A549 (cell line): ENCODE results near the gene PLEKHB1. TPM values are rescaled to one million over a fixed set of nuclear protein-coding genes. Genes with fewer than 3 reads are reported as not detected.

Experiments used
- ATAC-seq, 2 experiments: fragments of 200-7000 bp in 1 of 2; fragments of >200 bp in 1 of 2; cut with Nextera tagmentation in 1 of 2; cut with Tn5 transposase in 1 of 2; 3 replicates each; pipeline versions ENCODE4 v1.8.0 to v1.9.1; 2018 to 2020; ENCODE audit warnings: mild to moderate bottlenecking in 1 of 2, moderate library complexity in 1 of 2
- CTCF ChIA-PET: fragments of 300-600 bp; sonication (Branson Sonifier 250); formaldehyde crosslinking; extraction: SDS; loops from one replicate; lab custom pipeline; 2021; ENCODE audit warnings: antibody characterized with exemption, inconsistent platforms; lab: Yijun Ruan, JAX
- POLR2A ChIA-PET: fragments of 350-600 bp; formaldehyde crosslinking; extraction: SDS; loops from one replicate; lab custom pipeline; 2021; ENCODE audit warnings: antibody characterized with exemption, inconsistent platforms; lab: Yijun Ruan, JAX
- DNase-seq, 2 experiments: peaks; one replicate each; pipeline versions ENCODE4 v3.0.0 to v3.0.0-alpha.2; 2011 to 2016; ENCODE audit warnings: low read depth in 1 of 2, low spot score in 1 of 2
- FAIRE-seq: peaks from 2 replicates; lab custom pipeline; 2011; peaks lifted over from hg19 to GRCh38; lab: Jason Lieb, UNC
- H3K27ac ChIP-seq, 2 experiments: fragments of >200 bp; sonication (Bioruptor Twin); formaldehyde crosslinking; 3 replicates each; pipeline ENCODE4 v1.5.1; 2016 to 2017
- H3K4me1 ChIP-seq: fragments of >200 bp; sonication (Bioruptor Twin); formaldehyde crosslinking; 3 replicates; pipeline ENCODE4 v1.6.1; 2016
- H3K4me2 ChIP-seq: fragments of >200 bp; sonication (Bioruptor Twin); formaldehyde crosslinking; 3 replicates; pipeline ENCODE4 v1.6.1; 2016
- H3K4me3 ChIP-seq: fragments of >200 bp; sonication (Bioruptor Twin); formaldehyde crosslinking; 3 replicates; pipeline ENCODE4 v1.5.1; 2016
- H3K9me3 ChIP-seq: fragments of >200 bp; sonication (Bioruptor Twin); formaldehyde crosslinking; 3 replicates; pipeline ENCODE4 v1.6.1; 2016
- CBX2 ChIP-seq: fragments of 200-600 bp; sonication (generic); IDR thresholded peaks from 2 replicates; pipeline ENCODE4 v1.6.1; 2016; ENCODE audit warnings: low read depth, mild to moderate bottlenecking, borderline replicate concordance
- CBX8 ChIP-seq: fragments of 200-600 bp; sonication (generic); IDR thresholded peaks from 2 replicates; pipeline ENCODE4 v1.6.1; 2016
- E2F6 ChIP-seq: IDR thresholded peaks from 2 replicates; pipeline ENCODE4 v1.6.1; 2012; ENCODE audit warnings: low read depth, borderline replicate concordance
- ESRRA ChIP-seq: fragments of 150-350 bp; IDR thresholded peaks from 2 replicates; pipeline ENCODE4 v1.6.1; 2014; ENCODE audit warnings: mild to moderate bottlenecking, low read length, borderline replicate concordance
- FOSL2 ChIP-seq, 2 experiments: fragments of 450-650 bp in 1 of 2; fragments of >200 bp in 1 of 2; sonication (Bioruptor Twin) in 1 of 2; formaldehyde crosslinking; IDR thresholded peaks; 2 replicates each; pipeline versions ENCODE4 v1.5.0 to v1.6.1; 2016 to 2020; ENCODE audit warnings: mild to moderate bottlenecking in 1 of 2, moderate library complexity in 1 of 2
- GATA3 ChIP-seq: IDR thresholded peaks from 2 replicates; pipeline ENCODE4 v1.6.1; 2012; ENCODE audit warnings: borderline replicate concordance
- HDAC2 ChIP-seq: fragments of 200-600 bp; sonication (generic); IDR thresholded peaks from 2 replicates; pipeline ENCODE4 v1.6.1; 2016
- HEYL ChIP-seq: fragments of 250-450 bp; sonication (Bioruptor Pico); IDR thresholded peaks from 2 replicates; pipeline ENCODE4 v1.8.0; 2021; ENCODE audit warnings: mild to moderate bottlenecking, moderate library complexity
- HOXA7 ChIP-seq: fragments of 250-450 bp; sonication (Bioruptor Pico); IDR thresholded peaks from 2 replicates; pipeline ENCODE4 v1.5.0; 2020; ENCODE audit warnings: mild to moderate bottlenecking, moderate library complexity
- HOXB13 ChIP-seq: fragments of 250-450 bp; sonication (Bioruptor Pico); IDR thresholded peaks from 2 replicates; pipeline ENCODE4 v1.5.0; 2020; ENCODE audit warnings: low read depth, mild to moderate bottlenecking, moderate library complexity
- HOXB5 ChIP-seq: fragments of 250-450 bp; sonication (Bioruptor Pico); IDR thresholded peaks from 2 replicates; pipeline ENCODE4 v1.5.0; 2020; ENCODE audit warnings: mild to moderate bottlenecking, moderate library complexity
- JUN ChIP-seq, 2 experiments: fragments of >200 bp; sonication (Bioruptor Twin); formaldehyde crosslinking; IDR thresholded peaks; 2 replicates in 1 of 2; 3 replicates in 1 of 2; pipeline ENCODE4 v1.6.1; 2016 to 2017
- JUNB ChIP-seq: fragments of >200 bp; sonication (Bioruptor Twin); formaldehyde crosslinking; IDR thresholded peaks from 2 replicates; pipeline ENCODE4 v1.6.1; 2016
- KDM1A ChIP-seq: fragments of 200-600 bp; sonication (generic); IDR thresholded peaks from 2 replicates; pipeline ENCODE4 v1.6.1; 2016; ENCODE audit warnings: low read depth, mild to moderate bottlenecking
- KDM5A ChIP-seq: fragments of 200-600 bp; sonication (generic); IDR thresholded peaks from 2 replicates; pipeline ENCODE4 v1.6.1; 2016; ENCODE audit warnings: antibody characterized with exemption, mild to moderate bottlenecking
- MAFK ChIP-seq: fragments of 450-650 bp; IDR thresholded peaks from 2 replicates; pipeline ENCODE4 v1.6.1; 2014; ENCODE audit not compliant: partially characterized antibody
- PHF8 ChIP-seq: fragments of 200-600 bp; sonication (generic); IDR thresholded peaks from 2 replicates; pipeline ENCODE4 v1.6.1; 2016; ENCODE audit warnings: low read depth, mild to moderate bottlenecking, antibody characterized with exemption, moderate library complexity, borderline replicate concordance
- RARB ChIP-seq: fragments of 250-450 bp; sonication (Bioruptor Pico); IDR thresholded peaks from 2 replicates; pipeline ENCODE4 v1.8.0; 2021; ENCODE audit warnings: mild to moderate bottlenecking, moderate library complexity
- RCOR1 ChIP-seq: fragments of 150-350 bp; IDR thresholded peaks from 2 replicates; pipeline ENCODE4 v1.6.1; 2014; ENCODE audit warnings: antibody characterized with exemption, low read length, low read depth
- RFX5 ChIP-seq: fragments of 450-650 bp; IDR thresholded peaks from 2 replicates; pipeline ENCODE4 v1.7.1; 2014; ENCODE audit warnings: antibody characterized with exemption, mild to moderate bottlenecking, moderate library complexity
- SREBF2 ChIP-seq: fragments of 450-650 bp; IDR thresholded peaks from 2 replicates; pipeline ENCODE4 v1.6.1; 2014; ENCODE audit warnings: mild to moderate bottlenecking, moderate library complexity
- TFCP2L1 ChIP-seq: fragments of 250-450 bp; sonication (Bioruptor Pico); IDR thresholded peaks from 2 replicates; pipeline ENCODE4 v1.5.0; 2021; ENCODE audit warnings: mild to moderate bottlenecking
- ZC3H11A ChIP-seq: fragments of 450-650 bp; IDR thresholded peaks from 2 replicates; pipeline ENCODE4 v1.6.1; 2014; ENCODE audit warnings: antibody characterized with exemption, mild to moderate bottlenecking
- ZSCAN20 ChIP-seq: fragments of 250-450 bp; sonication (Bioruptor Pico); IDR thresholded peaks from 2 replicates; pipeline ENCODE4 v1.8.0; 2022; ENCODE audit warnings: mild to moderate bottlenecking, moderate library complexity
- WGBS: methylation state at CpG from one replicate; pipeline ENCODE4 v1.1.6; 2017; ENCODE audit errors: missing lambda C conversion rate; 5-methylcytosine and 5-hydroxymethylcytosine counted together
- polyA plus RNA-seq, 4 experiments: library from polyadenylated mRNA; depleted of rRNA in 3 of 4; stranded (reverse); fragments of >200 nt; fragmentation: RNase III in 1 of 4; extraction: RNeasy Plus Mini Kit Qiagen cat#74134 plus additional on column Dnase treatment in 1 of 4; gene quantifications; 2 replicates in 3 of 4; 3 replicates in 1 of 4; pipeline ENCODE4 v1.2.3, GENCODE V29; 2011 to 2017
- TF ChIP-seq, protein P1 (sequence below): IDR thresholded peaks from 2 replicates; pipeline ENCODE4 v1.6.1; 2012
- TF ChIP-seq, protein P2 (sequence below): fragments of 150-350 bp; IDR thresholded peaks from 2 replicates; pipeline ENCODE4 v1.6.1; 2014; ENCODE audit warnings: low read depth, mild to moderate bottlenecking, low read length
- TF ChIP-seq, protein P3 (sequence below): fragments of >200 bp; sonication (Bioruptor Twin); formaldehyde crosslinking; IDR thresholded peaks from 2 replicates; pipeline ENCODE4 v1.6.1; 2016
- TF ChIP-seq, protein P4 (sequence below): fragments of 200-600 bp; sonication (generic); IDR thresholded peaks from 2 replicates; pipeline ENCODE4 v1.6.1; 2016; ENCODE audit warnings: antibody characterized with exemption, mild to moderate bottlenecking, moderate library complexity

PLEKHB1 gene
- polyA plus RNA-seq, 2 of the 4 experiments (the other 2 are of a cell fraction), result 0.97 to 1.1 TPM

DNA sequence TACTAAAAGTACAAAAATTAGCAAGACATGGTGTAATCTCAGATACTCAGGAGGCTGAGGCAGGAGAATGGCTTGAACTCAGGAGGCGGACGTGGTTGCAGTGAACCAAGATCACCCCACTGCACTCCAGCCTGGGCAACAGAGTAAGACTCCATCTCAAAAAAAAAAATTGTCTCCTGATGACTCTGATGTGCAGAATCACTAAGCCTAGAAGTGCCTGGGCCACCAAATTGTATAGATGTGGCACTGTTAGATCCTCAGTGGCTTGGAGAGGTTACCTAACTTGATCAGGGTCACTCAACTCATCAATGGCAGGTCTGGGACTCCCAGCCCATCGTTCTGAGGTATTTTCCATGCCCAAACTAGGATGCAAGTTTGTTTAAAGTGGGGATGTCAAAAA, 10.6 kb downstream of the PLEKHB1 start:
- FAIRE-seq (no peak), DNase-seq (no peak), ATAC-seq (no peak)
- Histone ChIP-seq H3K4me1 (no peaks in the 10 kb centered on the region), H3K4me2 (no peak overlapping the region), H3K9me3 (no peaks in the 10 kb centered on the region), H3K4me3 (no peak overlapping the region), H3K27ac (no peak overlapping the region)
- 61% methylated on average over 3 of the region's 3 CpGs for WGBS
- TF ChIP-seq GATA3 (no peak), KDM1A (no peak), RCOR1 (no peak), TFCP2L1 (CRISPR knock-in tag) (no peak), RFX5 (no peak), FOSL2 (IDR thresholded peaks at IDR 0.05) (no peak), FOSL2 (CRISPR knock-in tag; IDR thresholded peaks at IDR 0.05) (no peak), ESRRA (no peak), MAFK (no peak), SREBF2 (no peak), HOXA7 (CRISPR knock-in tag) (no peak), HDAC2 (no peak), CBX8 (no peak), JUN (IDR thresholded peaks at IDR 0.05) (no peak), KDM5A (no peak)
- TF ChIP-seq, protein P1, sequence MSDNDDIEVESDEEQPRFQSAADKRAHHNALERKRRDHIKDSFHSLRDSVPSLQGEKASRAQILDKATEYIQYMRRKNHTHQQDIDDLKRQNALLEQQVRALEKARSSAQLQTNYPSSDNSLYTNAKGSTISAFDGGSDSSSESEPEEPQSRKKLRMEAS, result no peak
- TF ChIP-seq, protein P2, sequence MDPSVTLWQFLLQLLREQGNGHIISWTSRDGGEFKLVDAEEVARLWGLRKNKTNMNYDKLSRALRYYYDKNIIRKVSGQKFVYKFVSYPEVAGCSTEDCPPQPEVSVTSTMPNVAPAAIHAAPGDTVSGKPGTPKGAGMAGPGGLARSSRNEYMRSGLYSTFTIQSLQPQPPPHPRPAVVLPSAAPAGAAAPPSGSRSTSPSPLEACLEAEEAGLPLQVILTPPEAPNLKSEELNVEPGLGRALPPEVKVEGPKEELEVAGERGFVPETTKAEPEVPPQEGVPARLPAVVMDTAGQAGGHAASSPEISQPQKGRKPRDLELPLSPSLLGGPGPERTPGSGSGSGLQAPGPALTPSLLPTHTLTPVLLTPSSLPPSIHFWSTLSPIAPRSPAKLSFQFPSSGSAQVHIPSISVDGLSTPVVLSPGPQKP, result no peak
- TF ChIP-seq, protein P3, sequence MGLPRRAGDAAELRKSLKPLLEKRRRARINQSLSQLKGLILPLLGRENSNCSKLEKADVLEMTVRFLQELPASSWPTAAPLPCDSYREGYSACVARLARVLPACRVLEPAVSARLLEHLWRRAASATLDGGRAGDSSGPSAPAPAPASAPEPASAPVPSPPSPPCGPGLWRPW, result no peak
- CTCF ChIA-PET, result interaction anchor here (1.6 to 12.0 kb wide), 2 partner anchors 32 to 179 kb away, joined by 4 to 167 read pairs; no protein-coding TSS in a partner anchor
- POLR2A ChIA-PET, result no interaction called here

DNA sequence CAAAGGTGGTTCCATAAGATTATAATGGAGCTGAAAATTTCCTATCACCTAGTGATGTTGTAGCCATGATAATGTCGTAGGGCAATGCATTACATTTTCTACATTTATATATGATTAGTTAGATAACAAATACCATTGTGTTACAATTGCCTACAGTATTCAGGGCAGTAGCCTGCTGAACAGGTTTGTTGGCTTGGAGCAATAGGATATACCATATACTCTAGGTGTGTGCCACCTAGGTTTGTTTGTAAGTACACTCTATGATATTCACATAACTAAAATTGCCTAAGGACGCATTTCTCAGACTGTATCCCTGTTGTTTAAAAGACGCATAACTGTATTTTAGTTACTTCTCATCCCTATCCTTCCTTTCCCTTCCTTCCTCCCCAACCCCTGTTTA, 13.6 kb downstream of the PLEKHB1 start:
- CTCF ChIA-PET, result interaction anchor here (0.7 to 12.0 kb wide), 37 partner anchors 8 to 467 kb away, joined by 3 to 167 read pairs (median 6); partner anchors contain the start of genes ARHGEF17 and PLEKHB1
- no peak for DNase-seq
- POLR2A ChIA-PET, result no interaction called here

More for the DNA sequence above, 13.6 kb downstream of the PLEKHB1 start:
- FAIRE-seq, result no peak
- WGBS, result 89% methylated on average over 3 of the region's 3 CpGs
- no peak for ATAC-seq
- Histone ChIP-seq H3K4me3 (no peak overlapping the region), H3K9me3 (no peaks in the 10 kb centered on the region), H3K4me1 (no peaks in the 10 kb centered on the region), H3K27ac (no peak overlapping the region), H3K4me2 (no peak overlapping the region)
- TF ChIP-seq RARB (CRISPR knock-in tag), result no peak
- TF ChIP-seq PHF8, result no peak
- TF ChIP-seq HOXB5 (CRISPR knock-in tag), result no peak
- no peak for TF ChIP-seq ESRRA
- no peak for TF ChIP-seq MAFK
- TF ChIP-seq CBX2, result no peak
- no peak for TF ChIP-seq HOXA7 (CRISPR knock-in tag)
- no peak for TF ChIP-seq ZC3H11A
- no peak for TF ChIP-seq JUNB
- no peak for TF ChIP-seq E2F6
- no peak for TF ChIP-seq HEYL (CRISPR knock-in tag)
- TF ChIP-seq, protein P4, sequence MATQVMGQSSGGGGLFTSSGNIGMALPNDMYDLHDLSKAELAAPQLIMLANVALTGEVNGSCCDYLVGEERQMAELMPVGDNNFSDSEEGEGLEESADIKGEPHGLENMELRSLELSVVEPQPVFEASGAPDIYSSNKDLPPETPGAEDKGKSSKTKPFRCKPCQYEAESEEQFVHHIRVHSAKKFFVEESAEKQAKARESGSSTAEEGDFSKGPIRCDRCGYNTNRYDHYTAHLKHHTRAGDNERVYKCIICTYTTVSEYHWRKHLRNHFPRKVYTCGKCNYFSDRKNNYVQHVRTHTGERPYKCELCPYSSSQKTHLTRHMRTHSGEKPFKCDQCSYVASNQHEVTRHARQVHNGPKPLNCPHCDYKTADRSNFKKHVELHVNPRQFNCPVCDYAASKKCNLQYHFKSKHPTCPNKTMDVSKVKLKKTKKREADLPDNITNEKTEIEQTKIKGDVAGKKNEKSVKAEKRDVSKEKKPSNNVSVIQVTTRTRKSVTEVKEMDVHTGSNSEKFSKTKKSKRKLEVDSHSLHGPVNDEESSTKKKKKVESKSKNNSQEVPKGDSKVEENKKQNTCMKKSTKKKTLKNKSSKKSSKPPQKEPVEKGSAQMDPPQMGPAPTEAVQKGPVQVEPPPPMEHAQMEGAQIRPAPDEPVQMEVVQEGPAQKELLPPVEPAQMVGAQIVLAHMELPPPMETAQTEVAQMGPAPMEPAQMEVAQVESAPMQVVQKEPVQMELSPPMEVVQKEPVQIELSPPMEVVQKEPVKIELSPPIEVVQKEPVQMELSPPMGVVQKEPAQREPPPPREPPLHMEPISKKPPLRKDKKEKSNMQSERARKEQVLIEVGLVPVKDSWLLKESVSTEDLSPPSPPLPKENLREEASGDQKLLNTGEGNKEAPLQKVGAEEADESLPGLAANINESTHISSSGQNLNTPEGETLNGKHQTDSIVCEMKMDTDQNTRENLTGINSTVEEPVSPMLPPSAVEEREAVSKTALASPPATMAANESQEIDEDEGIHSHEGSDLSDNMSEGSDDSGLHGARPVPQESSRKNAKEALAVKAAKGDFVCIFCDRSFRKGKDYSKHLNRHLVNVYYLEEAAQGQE, result no peak
- TF ChIP-seq GATA3, result no peak
- TF ChIP-seq FOSL2 (IDR thresholded peaks at IDR 0.05), result no peak
- no peak for TF ChIP-seq FOSL2 (CRISPR knock-in tag; IDR thresholded peaks at IDR 0.05)
- TF ChIP-seq JUN (IDR thresholded peaks at IDR 0.05), result no peak
- TF ChIP-seq RCOR1, result no peak
- no peak for TF ChIP-seq HOXB13 (CRISPR knock-in tag)
- TF ChIP-seq, protein P3, result no peak
- no peak for TF ChIP-seq ZSCAN20 (CRISPR knock-in tag)
